Measurements from ENCODE around the gene KCTD2.

- TF ChIP-seq POLR2AphosphoS5 (IDR thresholded peaks at IDR 0.05; ENCODE audit: borderline replicate concordance, low read depth, low read length) (no peak), EZH2 (IDR thresholded peaks at IDR 0.05) (no peak)
These were observed 31.4 kb downstream of the KCTD2 start for GRCh38 chr17:75078284-75079022.

All from SK-N-MC (cell line).